ENCODE measurements around the gene NPIPB4. TPM values are rescaled to one million over a fixed set of nuclear protein-coding genes. Genes with fewer than 3 reads are reported as not detected.
"Not testable (repeated sequence)": the region's sequence is repeated elsewhere in the genome, so short reads cannot be mapped to it uniquely, and the experiment has no call there.

Gene NPIPB4
- total RNA-seq (100 to 1,000 TPM; 101 to 168 TPM), polyA plus RNA-seq (10 to 100 TPM; 19.4 to 19.9 TPM)
- long read RNA-seq, donor 1, partial matches to known transcripts: 0 of 1 reads
- long read RNA-seq, donor 1, other reads (novel, unspliced or antisense): 0 of 1 reads
- long read RNA-seq, donor 2, partial matches to known transcripts: 0 of 1 reads
- long read RNA-seq, donor 2, other reads (novel, unspliced or antisense): 0 of 1 reads
- long read RNA-seq, donor 3, partial matches to known transcripts: 9 of 9 reads
- long read RNA-seq, donor 3, other reads (novel, unspliced or antisense): 0 of 9 reads
- long read RNA-seq, donor 4: 0 reads
- long read RNA-seq, donor 5: 0 reads

- no CpG with 5 or more reads among the region's 5 CpGs for WGBS, 2 donors
- H3K27me3 ChIP-seq (ENCODE audit: control insufficient read depth in 3 of 3, insufficient read depth in 3 of 3, low read length in 2 of 3); H3K27ac ChIP-seq (ENCODE audit: low read depth in 1 of 2, low read length in 1 of 2); H3K4me3 ChIP-seq; H3K9me3 ChIP-seq (ENCODE audit: control insufficient read depth in 4 of 4, insufficient read depth in 3 of 4, low read length in 3 of 4); ATAC-seq (ENCODE audit: insufficient read depth, low FRiP score); DNase-seq; H3K4me1 ChIP-seq (ENCODE audit: control insufficient read depth in 5 of 5, insufficient read depth in 5 of 5, low read length in 5 of 5); H3K36me3 ChIP-seq (ENCODE audit: control insufficient read depth in 4 of 4, insufficient read depth in 4 of 4, low read length in 4 of 4); H3K9ac ChIP-seq (ENCODE audit: insufficient read depth in 1 of 2, low read length in 2 of 2): not testable (repeated sequence)
Measured at GRCh38 chr16:21857656-21858055, at the start of gene NPIPB4. NPIPB4 (minus strand) TSS chr16:21857756; CDS start chr16:21857378, 378 bp downstream.

- H3K27me3 ChIP-seq (ENCODE audit: control insufficient read depth in 3 of 3, insufficient read depth in 3 of 3, low read length in 2 of 3); H3K9me3 ChIP-seq (ENCODE audit: control insufficient read depth in 4 of 4, insufficient read depth in 3 of 4, low read length in 3 of 4); H3K27ac ChIP-seq (ENCODE audit: low read depth in 1 of 2, low read length in 1 of 2); H3K4me1 ChIP-seq (ENCODE audit: control insufficient read depth in 5 of 5, insufficient read depth in 5 of 5, low read length in 5 of 5); ATAC-seq (ENCODE audit: insufficient read depth, low FRiP score); H3K36me3 ChIP-seq (ENCODE audit: control insufficient read depth in 4 of 4, insufficient read depth in 4 of 4, low read length in 4 of 4); H3K4me3 ChIP-seq; H3K9ac ChIP-seq (ENCODE audit: insufficient read depth in 1 of 2, low read length in 2 of 2); DNase-seq: not testable (repeated sequence)
- WGBS, 2 donors: 81 to 85% methylated on average over 3 to 4 of the region's 5 CpGs
Measured at GRCh38 chr16:21898998-21899397, 41.4 kb upstream of the NPIPB4 start.

- not testable (repeated sequence) for H3K9ac ChIP-seq (ENCODE audit: insufficient read depth in 1 of 2, low read length in 2 of 2); H3K4me1 ChIP-seq (ENCODE audit: control insufficient read depth in 5 of 5, insufficient read depth in 5 of 5, low read length in 5 of 5); ATAC-seq (ENCODE audit: insufficient read depth, low FRiP score); H3K27me3 ChIP-seq (ENCODE audit: control insufficient read depth in 3 of 3, insufficient read depth in 3 of 3, low read length in 2 of 3); H3K36me3 ChIP-seq (ENCODE audit: control insufficient read depth in 4 of 4, insufficient read depth in 4 of 4, low read length in 4 of 4); H3K9me3 ChIP-seq (ENCODE audit: control insufficient read depth in 4 of 4, insufficient read depth in 3 of 4, low read length in 3 of 4); H3K4me3 ChIP-seq; H3K27ac ChIP-seq (ENCODE audit: low read depth in 1 of 2, low read length in 1 of 2)
- DNase-seq: peak in 1 of 3 donors; percentile 0
- WGBS, 2 donors: 25 to 35% methylated on average over 3 of the region's 3 CpGs
Measured at GRCh38 chr16:21881988-21882387, 24.4 kb upstream of the NPIPB4 start.

- H3K4me3 ChIP-seq; ATAC-seq (ENCODE audit: insufficient read depth, low FRiP score); H3K27ac ChIP-seq (ENCODE audit: low read depth in 1 of 2, low read length in 1 of 2); H3K4me1 ChIP-seq (ENCODE audit: control insufficient read depth in 5 of 5, insufficient read depth in 5 of 5, low read length in 5 of 5); H3K27me3 ChIP-seq (ENCODE audit: control insufficient read depth in 3 of 3, insufficient read depth in 3 of 3, low read length in 2 of 3); H3K9ac ChIP-seq (ENCODE audit: insufficient read depth in 1 of 2, low read length in 2 of 2); DNase-seq; H3K36me3 ChIP-seq (ENCODE audit: control insufficient read depth in 4 of 4, insufficient read depth in 4 of 4, low read length in 4 of 4); H3K9me3 ChIP-seq (ENCODE audit: control insufficient read depth in 4 of 4, insufficient read depth in 3 of 4, low read length in 3 of 4): not testable (repeated sequence)
- WGBS, 2 donors: 21 to 32% methylated on average over 3 to 6 of the region's 13 CpGs
Measured at GRCh38 chr16:21837186-21837585, 20.4 kb downstream of the NPIPB4 start.

GRCh38 chr16:21836334-21836733 lies 21.2 kb downstream of the NPIPB4 start:
- H3K9me3 ChIP-seq (ENCODE audit: control insufficient read depth in 4 of 4, insufficient read depth in 3 of 4, low read length in 3 of 4); DNase-seq; H3K27ac ChIP-seq (ENCODE audit: low read depth in 1 of 2, low read length in 1 of 2); H3K36me3 ChIP-seq (ENCODE audit: control insufficient read depth in 4 of 4, insufficient read depth in 4 of 4, low read length in 4 of 4); ATAC-seq (ENCODE audit: insufficient read depth, low FRiP score); H3K4me3 ChIP-seq; H3K9ac ChIP-seq (ENCODE audit: insufficient read depth in 1 of 2, low read length in 2 of 2); H3K27me3 ChIP-seq (ENCODE audit: control insufficient read depth in 3 of 3, insufficient read depth in 3 of 3, low read length in 2 of 3); H3K4me1 ChIP-seq (ENCODE audit: control insufficient read depth in 5 of 5, insufficient read depth in 5 of 5, low read length in 5 of 5): not testable (repeated sequence)
- 17 to 24% methylated on average over 3 to 6 of the region's 18 CpGs for WGBS, 2 donors

GRCh38 chr16:21835747-21836146 lies 21.8 kb downstream of the NPIPB4 start:
- H3K4me3 ChIP-seq; ATAC-seq (ENCODE audit: insufficient read depth, low FRiP score); H3K27me3 ChIP-seq (ENCODE audit: control insufficient read depth in 3 of 3, insufficient read depth in 3 of 3, low read length in 2 of 3); H3K36me3 ChIP-seq (ENCODE audit: control insufficient read depth in 4 of 4, insufficient read depth in 4 of 4, low read length in 4 of 4); H3K9me3 ChIP-seq (ENCODE audit: control insufficient read depth in 4 of 4, insufficient read depth in 3 of 4, low read length in 3 of 4); DNase-seq; H3K9ac ChIP-seq (ENCODE audit: insufficient read depth in 1 of 2, low read length in 2 of 2); H3K27ac ChIP-seq (ENCODE audit: low read depth in 1 of 2, low read length in 1 of 2); H3K4me1 ChIP-seq (ENCODE audit: control insufficient read depth in 5 of 5, insufficient read depth in 5 of 5, low read length in 5 of 5): not testable (repeated sequence)
- WGBS, 2 donors: 5 to 6% methylated on average over 12 to 13 of the region's 24 CpGs

- ATAC-seq (ENCODE audit: insufficient read depth, low FRiP score); H3K9me3 ChIP-seq (ENCODE audit: control insufficient read depth in 4 of 4, insufficient read depth in 3 of 4, low read length in 3 of 4): not testable (repeated sequence)
- 73 to 79% methylated on average over 1 to 3 of the region's 5 CpGs for WGBS, 2 donors
Measured at GRCh38 chr16:21834211-21834610, 23.3 kb downstream of the NPIPB4 start.

GRCh38 chr16:21829929-21830328 lies 27.6 kb downstream of the NPIPB4 start:
- not testable (repeated sequence) for H3K27ac ChIP-seq (ENCODE audit: low read depth in 1 of 2, low read length in 1 of 2); H3K27me3 ChIP-seq (ENCODE audit: control insufficient read depth in 3 of 3, insufficient read depth in 3 of 3, low read length in 2 of 3); H3K9me3 ChIP-seq (ENCODE audit: control insufficient read depth in 4 of 4, insufficient read depth in 3 of 4, low read length in 3 of 4); H3K4me3 ChIP-seq; H3K4me1 ChIP-seq (ENCODE audit: control insufficient read depth in 5 of 5, insufficient read depth in 5 of 5, low read length in 5 of 5); ATAC-seq (ENCODE audit: insufficient read depth, low FRiP score); H3K9ac ChIP-seq (ENCODE audit: insufficient read depth in 1 of 2, low read length in 2 of 2); H3K36me3 ChIP-seq (ENCODE audit: control insufficient read depth in 4 of 4, insufficient read depth in 4 of 4, low read length in 4 of 4); DNase-seq
- 70 to 73% methylated on average over 6 to 7 of the region's 8 CpGs for WGBS, 2 donors

More at GRCh38 chr16:21834211-21834610, 23.3 kb downstream of the NPIPB4 start:
- DNase-seq; H3K4me1 ChIP-seq (ENCODE audit: control insufficient read depth in 5 of 5, insufficient read depth in 5 of 5, low read length in 5 of 5); H3K27me3 ChIP-seq (ENCODE audit: control insufficient read depth in 3 of 3, insufficient read depth in 3 of 3, low read length in 2 of 3); H3K36me3 ChIP-seq (ENCODE audit: control insufficient read depth in 4 of 4, insufficient read depth in 4 of 4, low read length in 4 of 4); H3K27ac ChIP-seq (ENCODE audit: low read depth in 1 of 2, low read length in 1 of 2); H3K4me3 ChIP-seq; H3K9ac ChIP-seq (ENCODE audit: insufficient read depth in 1 of 2, low read length in 2 of 2): not testable (repeated sequence)

All from lung (tissue), 14 donors.